A673 (cell line): ENCODE measurements around the gene PTCH1.

Source experiments
- CTCF ChIP-seq: fragments of 300-800, 200-600 bp; sonication (generic); conservative IDR thresholded peaks from 2 replicates; pipeline ENCODE4 v1.5.1; 2017; ENCODE audit warnings: low read depth, mild to moderate bottlenecking, antibody characterized with exemption, low read length, moderate library complexity, mixed read lengths
- EZH2 ChIP-seq: fragments of 200-600 bp; sonication (generic); IDR thresholded peaks from 2 replicates; pipeline ENCODE4 v1.6.1; 2017; ENCODE audit warnings: borderline replicate concordance, low read depth, mild to moderate bottlenecking, mixed read lengths, antibody characterized with exemption, low read length; ENCODE audit not compliant: poor library complexity, severe bottlenecking

DNA sequence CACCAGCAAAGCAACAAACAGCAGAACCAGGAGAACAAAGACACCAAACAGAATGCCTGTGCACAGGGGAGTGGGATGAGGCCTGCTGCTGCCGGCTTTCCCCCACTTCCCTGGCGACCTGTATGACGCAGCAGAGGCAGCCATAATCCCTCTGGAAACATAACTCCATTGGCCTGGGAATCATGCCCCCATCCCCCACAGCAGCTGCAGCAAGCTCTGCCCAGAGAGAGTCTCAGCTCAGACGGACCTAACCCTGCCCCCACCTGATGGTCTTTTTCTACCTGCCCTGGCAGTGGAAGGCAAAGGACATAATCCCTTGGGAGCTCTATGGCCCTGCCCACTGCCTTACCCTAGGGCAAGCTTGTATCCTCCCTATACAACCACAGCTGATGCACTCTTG, 117.5 kb downstream of the PTCH1 start:
- TF ChIP-seq CTCF = no peak
- TF ChIP-seq EZH2 = no peak
